ENCODE results near the gene PLCH2. TPM values are rescaled to one million over a fixed set of nuclear protein-coding genes. Genes with fewer than 3 reads are reported as not detected.

Gene PLCH2
- total and polyA plus RNA-seq, 2 of the 13 experiments (the other 11 are each of a cell fraction or from before 2014, with no cell fraction given), result 0.15 to 0.67 TPM

GRCh38 chr1:2472109-2472508 lies 4.0 kb upstream of the PLCH2 start:
- no peak overlapping the region for H3K9ac ChIP-seq (ENCODE audit: insufficient read depth, low read depth, low read length)
- intact Hi-C loops (cut with micrococcal nuclease; ENCODE audit: unreplicated experiment), result no loop called here
- TF ChIP-seq ZNF367 (CRISPR knock-in tag; IDR thresholded peaks at IDR 0.05; ENCODE audit: borderline replicate concordance), result no peak
- no peak for TF ChIP-seq RERE (CRISPR knock-in tag; IDR thresholded peaks at IDR 0.05; ENCODE audit: low read depth)
- no peak for TF ChIP-seq RAD21 (CRISPR knock-in tag; IDR thresholded peaks at IDR 0.05)
- TF ChIP-seq GMEB1 (CRISPR knock-in tag; IDR thresholded peaks at IDR 0.05; ENCODE audit: borderline replicate concordance), result no peak
- no peak for TF ChIP-seq CEBPG (CRISPR knock-in tag; IDR thresholded peaks at IDR 0.05)
- TF ChIP-seq TSC22D2 (CRISPR knock-in tag; IDR thresholded peaks at IDR 0.05; ENCODE audit: borderline replicate concordance), result no peak
- no peak for TF ChIP-seq RORA (CRISPR knock-in tag; IDR thresholded peaks at IDR 0.05)
- TF ChIP-seq JARID2 (CRISPR knock-in tag; IDR thresholded peaks at IDR 0.05; ENCODE audit: insufficient replicate concordance), result no peak
- no peak for TF ChIP-seq ATF7 (IDR thresholded peaks at IDR 0.05)
- TF ChIP-seq ATF7 (CRISPR knock-in tag; IDR thresholded peaks at IDR 0.05), result no peak
- TF ChIP-seq ZNF30 (CRISPR knock-in tag; IDR thresholded peaks at IDR 0.05), result no peak
- no peak for TF ChIP-seq ZNF234 (CRISPR knock-in tag; conservative IDR thresholded peaks at IDR 0.05)
- TF ChIP-seq DMAP1 (CRISPR knock-in tag; IDR thresholded peaks at IDR 0.05), result no peak
- no peak for TF ChIP-seq PRDM4 (CRISPR knock-in tag; IDR thresholded peaks at IDR 0.05; ENCODE audit: borderline replicate concordance)
- TF ChIP-seq TCF7 (IDR thresholded peaks at IDR 0.05; ENCODE audit: low read depth), result no peak
- no peak for FAIRE-seq
- no peak overlapping the region for H3K27ac ChIP-seq (ENCODE audit: extremely low read length, insufficient read depth, low read length)
- H3K4me3 ChIP-seq (replicated peaks in 1 of 3; ENCODE audit: insufficient read depth in 1 of 3, low read depth in 2 of 3, low read length in 3 of 3), result no peak overlapping the region
- H4K20me1 ChIP-seq (ENCODE audit: insufficient read depth, low read length), result peaks cover 7% of the 10 kb centered on the region; the same call in 1 of the 2 replicates
- DNase-seq (ENCODE audit: low spot score), result no peak
- no peak for ATAC-seq
- no peaks in the 10 kb centered on the region for H3K4me1 ChIP-seq (ENCODE audit: insufficient read depth, low read length)
- no peak overlapping the region for H3K4me2 ChIP-seq (ENCODE audit: low read depth, low read length)
- in situ Hi-C loops (cut with HindIII; ENCODE audit: extremely low pct_ligation_motif_present, low pct_unique_long_range_greater_than_20kb), result no loop called here
- POLR2A ChIA-PET, result no interaction called here
- no peaks in the 10 kb centered on the region for H3K36me3 ChIP-seq (replicated peaks in 1 of 2; ENCODE audit: control insufficient read depth in 1 of 2, insufficient read depth in 2 of 2, low read length in 2 of 2)
- CTCF ChIA-PET (ENCODE audit: low intra/inter-chr PET ratio, low total read pairs), result no interaction called here
- no peaks in the 10 kb centered on the region for H3K9me3 ChIP-seq (ENCODE audit: low read length)
- BruUV-seq (replicated peaks), result no TSS peak
- no peaks in the 10 kb centered on the region for H3K79me2 ChIP-seq (ENCODE audit: insufficient read depth, low read length)
- H3K27me3 ChIP-seq (ENCODE audit: control insufficient read depth in 1 of 2, insufficient read depth in 2 of 2, low read length in 2 of 2), result peaks cover 23 to 86% of the 10 kb centered on the region in 2 experiments
- 8% methylated on average over 4 of the region's 17 CpGs for WGBS (ENCODE audit: low lambda C conversion rate)
- H2AFZ ChIP-seq (ENCODE audit: low read length), result no peak overlapping the region

Data from HepG2 (cell line).